K562 (cell line): Measurements from ENCODE around the gene RARA.

Experiments used
- CBFB ChIP-seq: sonication (generic); formaldehyde crosslinking; IDR thresholded peaks from 2 replicates; pipeline ENCODE4 v1.4.0; 2020; ENCODE audit warnings: mild to moderate bottlenecking, missing genetic modification reagents
- CHCHD3 ChIP-seq: fragments of 250-450 bp; sonication (Bioruptor Pico); IDR thresholded peaks from 2 replicates; pipeline ENCODE4 v2.1.2; 2022; ENCODE audit warnings: mild to moderate bottlenecking
- EGR1 ChIP-seq: fragments of 450-650 bp; conservative IDR thresholded peaks from 2 replicates; pipeline ENCODE4 v1.6.1; 2017; ENCODE audit warnings: mild to moderate bottlenecking
- ETV6 ChIP-seq, 3 experiments: fragments of 150-350 bp in 1 of 3; sonication (generic) in 1 of 3; formaldehyde crosslinking in 1 of 3; IDR thresholded peaks; 2 replicates each; pipeline versions ENCODE4 v1.6.1 to v1.8.0; 2014 to 2022; ENCODE audit warnings: borderline replicate concordance in 2 of 3, low read depth in 2 of 3, antibody characterized with exemption in 1 of 3, low read length in 1 of 3, mild to moderate bottlenecking in 1 of 3, missing genetic modification reagents in 1 of 3
- MAZ ChIP-seq, 2 experiments: fragments of 450-650 bp in 1 of 2; sonication (generic) in 1 of 2; formaldehyde crosslinking; IDR thresholded peaks in 1 of 2; conservative IDR thresholded peaks in 1 of 2; 2 replicates each; pipeline versions ENCODE4 v1.4.0 to v1.5.0; 2020; ENCODE audit warnings: mild to moderate bottlenecking in 1 of 2, missing genetic modification reagents in 1 of 2
- NR2F6 ChIP-seq: fragments of 450-650 bp; formaldehyde crosslinking; IDR thresholded peaks from 2 replicates; pipeline ENCODE4 v1.4.0; 2020; ENCODE audit warnings: mild to moderate bottlenecking
- ZNF311 ChIP-seq: fragments of 250-450 bp; sonication (Bioruptor Pico); IDR thresholded peaks from 2 replicates; pipeline ENCODE4 v1.4.0; 2020; ENCODE audit warnings: mild to moderate bottlenecking, moderate library complexity
- TF ChIP-seq, protein P1 (sequence below), 3 experiments: IDR thresholded peaks in 2 of 3; conservative IDR thresholded peaks in 1 of 3; 2 replicates each; pipeline ENCODE4 v1.5.1; 2011 to 2012; ENCODE audit warnings: low read length in 3 of 3, mild to moderate bottlenecking in 3 of 3, control low read depth in 2 of 3, improper control_type of control experiment in 1 of 3, inconsistent platforms in 1 of 3, low read depth in 1 of 3, mixed read lengths in 1 of 3, moderate library complexity in 1 of 3; ENCODE audit not compliant: insufficient read depth in 2 of 3

DNA sequence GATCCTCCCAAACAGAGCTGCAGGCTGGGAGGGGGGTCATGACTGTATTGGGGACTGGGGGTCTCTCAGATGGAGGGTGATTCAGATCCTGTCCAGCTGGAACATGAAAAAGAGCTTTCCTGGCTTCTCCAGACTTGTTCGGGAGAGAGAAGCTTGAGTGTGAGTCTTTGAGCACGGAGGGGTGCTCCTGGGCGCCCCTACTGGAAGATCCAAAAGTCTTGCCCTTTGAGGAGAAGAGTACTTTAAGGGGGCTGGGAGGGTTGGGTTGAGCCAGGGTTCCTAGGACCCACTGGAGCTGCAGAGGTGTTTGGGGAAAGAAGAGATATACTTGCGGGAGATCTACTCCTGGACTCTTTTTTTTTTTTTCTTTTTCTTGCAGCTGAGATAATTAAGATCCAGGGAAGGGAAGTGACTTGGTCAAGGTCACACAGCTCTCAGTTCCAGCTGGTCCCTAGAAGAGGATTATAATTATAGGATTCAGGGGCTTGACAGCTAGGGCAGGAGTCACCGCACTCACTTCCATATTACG lies 8.4 kb downstream of the RARA start:
- TF ChIP-seq CBFB (CRISPR knock-in tag) (no peak), EGR1 (no peak), ETV6 (IDR thresholded peaks at IDR 0.05; ENCODE audit: borderline replicate concordance in 1 of 2, low read depth in 2 of 2, low read length in 1 of 2) (no peak), ETV6 (CRISPR knock-in tag; IDR thresholded peaks at IDR 0.05; ENCODE audit: borderline replicate concordance) (no peak), ZNF311 (CRISPR knock-in tag) (no peak), MAZ (CRISPR knock-in tag; conservative IDR thresholded peaks at IDR 0.05 in 1 of 2, IDR thresholded peaks at IDR 0.05 in 1 of 2) (no peak), NR2F6 (CRISPR knock-in tag) (no peak), CHCHD3 (CRISPR knock-in tag) (no peak)
- TF ChIP-seq, protein P1, sequence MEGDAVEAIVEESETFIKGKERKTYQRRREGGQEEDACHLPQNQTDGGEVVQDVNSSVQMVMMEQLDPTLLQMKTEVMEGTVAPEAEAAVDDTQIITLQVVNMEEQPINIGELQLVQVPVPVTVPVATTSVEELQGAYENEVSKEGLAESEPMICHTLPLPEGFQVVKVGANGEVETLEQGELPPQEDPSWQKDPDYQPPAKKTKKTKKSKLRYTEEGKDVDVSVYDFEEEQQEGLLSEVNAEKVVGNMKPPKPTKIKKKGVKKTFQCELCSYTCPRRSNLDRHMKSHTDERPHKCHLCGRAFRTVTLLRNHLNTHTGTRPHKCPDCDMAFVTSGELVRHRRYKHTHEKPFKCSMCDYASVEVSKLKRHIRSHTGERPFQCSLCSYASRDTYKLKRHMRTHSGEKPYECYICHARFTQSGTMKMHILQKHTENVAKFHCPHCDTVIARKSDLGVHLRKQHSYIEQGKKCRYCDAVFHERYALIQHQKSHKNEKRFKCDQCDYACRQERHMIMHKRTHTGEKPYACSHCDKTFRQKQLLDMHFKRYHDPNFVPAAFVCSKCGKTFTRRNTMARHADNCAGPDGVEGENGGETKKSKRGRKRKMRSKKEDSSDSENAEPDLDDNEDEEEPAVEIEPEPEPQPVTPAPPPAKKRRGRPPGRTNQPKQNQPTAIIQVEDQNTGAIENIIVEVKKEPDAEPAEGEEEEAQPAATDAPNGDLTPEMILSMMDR (IDR thresholded peaks at IDR 0.05 in 2 of 3, conservative IDR thresholded peaks at IDR 0.05 in 1 of 3; ENCODE audit: insufficient read depth in 2 of 3, low read depth in 1 of 3, low read length in 3 of 3): peak; percentile 67 to 83 (median 70)
